T-helper 9 cell (primary cell): ENCODE measurements around the gene ZCCHC13.
"Not testable (repeated sequence)": the region's sequence is repeated elsewhere in the genome, so short reads cannot be mapped to it uniquely, and the experiment has no call there.

Source experiments
- DNase-seq: peaks from one replicate; pipeline ENCODE4 v3.0.0-alpha.2; 2020
- total RNA-seq, 2 donors: gene quantifications; one replicate each; lab custom pipeline; 2026; lab: John Stamatoyannopoulos, UW

ZCCHC13 gene
- 0 reads per million in 2 donors for total RNA-seq

GRCh38 chrX:74304016-74304415 lies at the start of gene ZCCHC13:
Gene ZCCHC13, plus strand, starts transcription at chrX:74304180. Its CDS starts 87 bp downstream, at chrX:74304267.
- DNase-seq = no peak

DNA sequence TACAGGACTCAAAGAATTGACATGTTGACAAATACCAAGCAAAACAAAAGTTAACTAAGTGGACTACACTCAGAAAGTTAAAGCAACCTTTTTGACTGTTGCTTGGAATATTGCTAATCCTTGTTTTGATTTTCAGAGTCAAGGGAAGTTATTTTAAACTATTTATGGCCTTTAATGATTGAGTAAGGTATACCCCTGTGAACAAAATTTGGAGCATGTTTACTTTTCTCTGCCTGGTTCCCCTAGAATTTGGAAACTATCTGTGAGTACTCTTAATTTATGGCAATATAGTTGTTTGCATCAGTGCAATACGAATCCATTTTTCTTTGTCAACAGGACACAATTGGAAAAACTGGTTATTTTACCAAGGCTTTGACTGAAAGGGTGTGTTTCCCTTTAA lies 45.9 kb upstream of the ZCCHC13 start:
- not testable (repeated sequence) for DNase-seq

DNA sequence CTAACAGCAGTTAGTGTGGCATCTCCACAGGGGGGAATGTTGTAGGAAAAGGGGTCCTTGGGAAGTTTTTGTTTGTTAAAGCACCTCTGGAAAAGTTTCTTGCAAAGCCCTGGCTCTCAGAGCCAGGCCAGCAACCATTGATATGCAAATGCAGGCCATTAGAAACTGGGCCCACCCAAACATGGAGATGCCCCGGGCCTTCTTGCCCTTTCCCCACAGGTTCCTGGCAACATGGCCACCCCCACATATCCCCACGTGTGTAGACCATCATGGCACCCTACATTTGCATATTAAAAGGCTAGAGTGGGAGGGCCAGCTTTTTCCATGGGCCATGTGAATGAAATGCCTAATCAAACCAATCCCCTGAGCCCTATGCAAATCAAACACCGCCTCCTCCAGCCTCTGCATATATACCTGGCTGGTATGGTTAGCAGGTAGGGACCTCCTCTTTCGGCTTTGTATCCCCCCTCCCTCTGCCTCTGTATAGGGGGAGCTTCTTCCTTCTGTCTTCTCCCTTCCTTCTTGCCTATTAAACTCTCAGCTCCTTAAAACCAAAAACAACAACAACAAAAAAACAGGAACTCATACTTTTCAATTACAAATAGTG lies 44.0 kb upstream of the ZCCHC13 start:
- no peak for DNase-seq

DNA sequence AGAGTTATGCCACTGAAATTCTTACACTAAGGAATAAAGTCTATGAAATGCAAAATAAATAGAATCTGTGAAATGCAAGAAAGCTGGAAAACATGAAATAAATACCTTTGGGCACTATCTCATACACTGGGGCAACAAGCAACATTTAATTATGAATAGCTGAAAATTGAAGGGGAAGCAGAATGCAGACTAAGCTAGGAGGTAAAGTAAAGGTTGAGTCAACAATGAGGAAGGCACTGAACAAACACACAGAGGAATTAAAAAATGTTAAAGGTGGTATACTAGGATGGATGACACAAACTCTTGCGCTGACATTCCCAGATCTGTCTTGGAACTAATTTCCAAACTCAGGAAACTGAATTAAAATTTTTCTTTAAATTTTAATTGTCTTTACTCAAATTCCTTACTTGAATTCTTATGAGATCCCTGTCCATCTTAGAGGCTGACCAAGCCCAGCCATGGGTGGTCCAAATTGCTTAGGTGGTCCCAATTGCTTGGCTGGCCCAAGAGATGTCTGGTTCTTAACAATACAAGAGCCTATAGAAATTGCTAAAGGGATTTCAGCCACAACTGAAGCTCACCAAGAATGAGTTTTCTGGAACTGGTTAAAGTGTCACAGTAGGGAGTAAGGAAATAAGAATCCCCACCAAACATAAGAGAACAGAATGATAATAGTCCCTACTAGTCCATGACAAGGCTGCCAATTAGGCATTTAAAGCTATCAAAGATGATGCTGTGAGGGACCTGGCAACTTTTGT lies 41.3 kb upstream of the ZCCHC13 start:
- DNase-seq = no peak

GRCh38 chrX:74270393-74270792 lies 33.6 kb upstream of the ZCCHC13 start:
- no peak for DNase-seq

- no peak for DNase-seq
Observed at GRCh38 chrX:74272230-74272629, 31.8 kb upstream of the ZCCHC13 start.

DNA sequence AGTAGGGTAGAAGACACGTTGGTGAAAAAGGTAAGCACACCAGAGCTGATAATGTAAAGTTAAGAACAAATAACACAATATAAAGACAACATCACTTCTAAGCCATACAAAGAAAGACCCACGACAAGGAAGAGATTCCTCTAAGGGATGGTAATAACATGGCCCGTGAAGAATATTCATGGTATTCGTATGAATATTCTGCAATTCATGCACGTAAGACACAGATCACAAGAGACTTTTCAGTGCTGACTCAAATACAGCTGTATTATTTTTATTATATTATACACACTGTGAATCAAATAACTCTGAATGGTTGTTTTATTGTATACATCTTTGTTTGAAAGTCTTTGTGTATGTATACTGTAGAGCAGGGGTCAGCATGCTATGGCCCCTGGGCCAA lies 29.5 kb upstream of the ZCCHC13 start:
- DNase-seq = no peak

DNA sequence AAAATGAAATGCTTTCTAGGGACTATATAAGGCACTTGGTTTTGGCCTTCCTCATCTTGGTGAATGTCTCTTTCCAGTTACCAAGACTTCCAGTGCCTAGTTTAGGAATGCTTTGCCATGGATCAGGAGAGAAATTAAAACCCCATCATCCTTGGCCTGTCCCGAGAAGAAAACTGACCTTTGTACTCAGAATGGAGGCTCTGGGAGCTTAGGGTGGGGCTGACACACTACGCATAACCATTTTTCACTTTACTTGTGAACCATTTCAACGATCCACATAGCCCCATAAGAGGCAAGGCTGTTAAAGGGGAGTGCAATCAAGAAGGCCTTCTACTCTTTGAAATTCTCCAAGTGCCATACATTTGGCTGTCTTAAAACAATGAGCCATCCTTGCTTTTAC lies 26.7 kb upstream of the ZCCHC13 start:
- DNase-seq = no peak

- DNase-seq = no peak
Observed at GRCh38 chrX:74277846-74278245, 26.1 kb upstream of the ZCCHC13 start.

GRCh38 chrX:74280759-74281158 lies 23.2 kb upstream of the ZCCHC13 start:
- no peak for DNase-seq

DNA sequence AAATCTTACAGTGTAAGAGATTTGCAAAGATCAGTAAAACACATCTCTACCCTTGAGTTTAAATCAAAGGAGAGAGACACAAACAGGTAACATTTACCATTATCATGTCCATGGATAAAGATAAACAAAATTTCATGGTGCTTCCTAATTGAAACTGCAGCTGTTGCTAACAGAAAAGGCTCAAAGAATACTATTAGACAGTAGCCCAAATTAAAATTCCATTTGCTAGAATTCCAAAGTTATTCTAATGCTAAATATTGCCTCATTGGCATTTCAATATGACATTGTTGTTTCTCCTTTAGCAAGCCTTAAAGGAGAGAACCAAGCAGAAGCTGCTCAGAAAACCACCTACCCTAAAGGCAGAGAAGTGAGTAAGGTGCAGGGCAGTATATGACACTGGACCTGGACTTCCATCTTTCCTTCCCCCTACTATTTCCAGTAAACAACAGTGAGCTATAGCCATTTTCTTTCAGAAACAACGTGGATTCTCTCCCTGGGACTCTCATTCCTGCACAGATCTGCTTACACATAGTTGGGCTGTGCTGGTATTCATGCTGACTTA lies 19.5 kb upstream of the ZCCHC13 start:
- no peak for DNase-seq

- DNase-seq = no peak
Observed at GRCh38 chrX:74286950-74287740, 16.8 kb upstream of the ZCCHC13 start.

DNA sequence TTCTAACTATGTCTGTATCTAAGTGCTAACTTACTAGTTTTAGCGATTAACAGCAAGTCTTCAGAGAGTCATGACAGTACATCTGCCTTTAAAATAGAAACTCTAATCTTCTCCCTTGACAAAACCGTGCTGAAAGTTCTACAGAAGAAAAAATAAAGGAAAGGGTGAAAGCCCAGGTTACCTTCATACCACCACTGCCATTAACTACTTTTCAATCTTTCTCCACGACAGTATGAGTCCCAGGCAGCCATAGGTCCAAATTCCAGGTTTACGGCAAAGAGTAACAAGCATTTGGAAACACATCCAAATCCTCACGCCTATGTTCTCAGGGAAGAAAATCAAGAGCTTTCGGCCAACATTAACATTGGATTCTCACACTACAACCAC lies 12.4 kb upstream of the ZCCHC13 start:
- DNase-seq = no peak

DNA sequence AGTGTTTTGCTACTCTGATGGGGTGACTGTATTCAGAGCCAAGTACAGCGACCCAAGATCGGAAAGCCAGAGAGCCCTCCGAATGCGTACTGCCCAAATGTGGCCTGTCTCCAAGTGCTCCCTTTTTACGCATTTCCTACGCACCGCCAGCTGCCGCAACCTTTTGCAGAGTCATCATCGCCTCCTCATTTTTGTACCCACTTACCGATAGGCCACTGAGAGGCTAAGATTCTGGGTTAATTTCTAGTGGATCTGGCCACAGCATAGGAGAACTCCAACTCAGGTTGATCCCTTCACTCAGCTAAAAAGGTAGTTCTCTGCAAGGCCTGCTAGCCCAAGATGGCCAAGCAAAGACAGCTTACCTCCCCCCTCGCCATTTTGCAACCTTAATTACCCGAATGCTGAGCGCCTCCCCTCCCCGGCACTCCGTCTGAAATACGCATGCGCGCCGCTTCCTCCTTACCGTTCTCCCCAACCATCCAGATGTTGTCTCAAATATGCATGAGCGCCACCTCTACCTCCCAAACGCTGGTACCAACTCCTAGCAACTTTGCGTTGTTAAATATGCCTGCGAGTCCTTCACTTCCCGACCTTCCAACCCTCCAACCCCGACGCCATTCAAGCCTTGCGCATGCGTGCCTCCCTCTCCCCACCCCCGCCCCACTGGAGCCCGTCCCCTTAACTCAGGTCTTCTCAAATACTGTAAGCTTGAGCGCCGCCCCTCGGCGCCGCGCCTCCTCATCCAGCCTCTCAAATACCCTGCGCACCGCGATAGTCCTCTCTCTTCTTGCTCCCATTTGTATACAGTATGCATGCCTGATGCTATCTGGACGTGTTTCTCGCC lies 11.8 kb upstream of the ZCCHC13 start:
- peak; percentile 66 for DNase-seq

DNA sequence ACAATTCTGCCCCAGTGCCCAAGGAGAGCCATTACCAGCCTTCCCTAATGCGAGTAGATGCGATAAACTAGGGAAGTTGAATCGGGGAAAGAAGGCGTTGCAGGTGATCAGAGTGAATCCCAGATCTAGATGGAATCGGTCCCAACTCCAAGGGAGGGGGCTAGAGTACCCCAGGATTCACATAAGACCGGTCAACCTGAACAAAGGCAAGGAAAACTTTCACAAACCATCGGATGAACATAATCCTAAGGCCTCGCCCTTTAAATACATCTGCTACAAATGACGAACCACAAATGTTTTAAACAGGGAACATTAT lies 11.2 kb upstream of the ZCCHC13 start:
- DNase-seq = no peak

DNA sequence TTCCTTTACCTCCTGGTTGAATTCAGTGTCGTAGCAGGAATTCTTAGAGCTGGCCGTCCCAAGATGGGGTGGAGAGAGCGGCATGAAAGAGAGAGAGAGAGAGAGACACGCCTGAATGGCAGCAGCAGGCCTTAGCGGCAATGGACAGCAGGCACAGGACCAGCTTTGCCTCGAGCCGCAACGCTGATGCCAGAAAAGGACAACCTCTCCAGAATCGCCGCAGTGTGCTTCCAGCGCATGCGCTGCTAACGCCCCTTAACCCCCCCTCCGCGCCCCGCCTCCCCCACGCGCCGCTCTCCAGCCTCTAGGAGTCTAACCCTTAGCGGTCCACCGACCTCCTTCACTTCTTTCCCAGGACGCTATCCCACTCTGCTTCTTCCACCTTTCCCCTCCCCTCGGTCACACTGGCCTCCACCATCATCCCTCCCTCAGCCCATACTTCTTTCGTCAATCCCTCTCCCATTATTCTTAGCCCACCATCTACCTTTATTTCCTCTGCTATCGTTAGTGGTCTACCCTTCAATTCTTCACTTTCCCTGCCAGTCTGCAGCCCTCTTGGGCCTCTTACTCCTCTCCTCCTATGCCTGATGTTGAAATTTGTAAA lies 10.5 kb upstream of the ZCCHC13 start:
- DNase-seq = peak; percentile 58

DNA sequence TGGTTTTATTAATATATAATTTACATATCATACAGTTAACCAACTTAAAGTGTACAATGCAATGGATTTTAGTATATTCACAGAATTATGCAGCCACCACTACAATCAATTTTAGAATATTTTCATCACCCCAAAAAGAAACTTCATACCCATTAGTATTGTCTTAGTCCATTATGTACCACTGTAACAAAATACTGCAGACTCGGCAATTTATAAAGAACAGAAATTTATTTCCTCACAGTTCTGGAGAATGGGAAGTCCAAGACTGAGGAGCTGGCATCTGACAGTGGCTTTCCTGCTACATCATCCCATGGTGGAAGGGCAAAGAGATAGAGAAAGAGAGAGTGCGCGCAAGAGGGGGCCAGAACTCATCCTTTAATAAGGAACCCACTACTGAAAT lies 8.9 kb upstream of the ZCCHC13 start:
- DNase-seq = no peak

DNA sequence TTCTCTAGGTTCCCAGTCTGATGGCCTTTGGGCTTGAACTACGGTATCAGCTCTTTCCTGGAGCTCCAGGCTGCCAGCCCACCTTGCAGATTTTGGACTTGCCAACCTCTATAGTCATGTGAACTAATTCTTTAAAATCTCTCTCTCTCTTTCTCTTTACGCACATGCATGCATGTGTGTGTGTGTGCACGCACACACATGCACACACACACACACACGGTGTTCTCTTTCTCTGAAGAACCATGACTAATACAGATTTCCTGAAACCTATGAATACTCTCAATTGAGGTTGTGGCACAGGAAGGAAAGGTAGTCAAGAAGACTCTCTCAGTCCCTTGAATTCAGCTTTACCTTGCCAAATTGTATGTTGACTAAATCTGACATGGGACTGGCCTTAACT lies 6.2 kb upstream of the ZCCHC13 start:
- no peak for DNase-seq

DNA sequence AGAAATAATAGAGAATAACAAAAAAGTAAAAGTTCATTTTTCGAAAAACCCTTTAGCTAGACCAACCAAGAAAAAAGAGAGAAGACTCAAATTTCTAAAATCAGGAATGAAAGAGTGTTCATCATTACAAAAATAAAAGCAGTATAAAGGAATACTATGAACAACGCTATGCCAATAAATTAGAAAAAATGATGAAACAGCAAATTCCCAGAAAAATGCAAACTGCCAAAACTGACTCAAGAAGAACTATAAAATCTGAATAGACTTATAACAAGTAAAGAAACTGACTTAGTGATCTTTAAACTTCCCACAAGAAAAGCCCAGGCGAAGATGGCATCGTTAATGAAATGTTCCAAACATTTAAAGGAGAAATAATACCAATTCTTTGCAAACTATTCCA lies 3.1 kb upstream of the ZCCHC13 start:
- no peak for DNase-seq

GRCh38 chrX:74318672-74319071 lies 14.7 kb downstream of the ZCCHC13 start:
- no peak for DNase-seq

GRCh38 chrX:74319321-74319720 lies 15.3 kb downstream of the ZCCHC13 start:
- not testable (repeated sequence) for DNase-seq

- no peak for DNase-seq
Observed at GRCh38 chrX:74321191-74321590, 17.2 kb downstream of the ZCCHC13 start.
